HepG2 (cell line): ENCODE measurements around the gene MGST2. TPM values are rescaled to one million over a fixed set of nuclear protein-coding genes. Genes with fewer than 3 reads are reported as not detected.
A peak's percentile ranks its signal among the peaks of the same experiment; 100 is the strongest.

Experiments used
- ATAC-seq: fragments of 200-7000 bp; cut with Tn5 transposase; 3 replicates; pipeline ENCODE4 v1.9.1; 2020; ENCODE audit warnings: mild to moderate bottlenecking, moderate library complexity
- BruUV-seq: library from RNA; stranded (reverse); fragments of 400-500 nt; replicated peaks from 2 replicates; lab custom pipeline; 2021; lab: Mats Ljungman, UMichigan
- CTCF ChIA-PET: fragments of 300-600 bp; formaldehyde crosslinking; extraction: SDS; loops from one replicate; lab custom pipeline; 2021; ENCODE audit warnings: low total read pairs, inconsistent platforms, low intra/inter-chr PET ratio; lab: Yijun Ruan, JAX
- POLR2A ChIA-PET: fragments of 350-600 bp; sonication (Branson Sonifier 250); formaldehyde crosslinking; loops from one replicate; lab custom pipeline; 2020; ENCODE audit warnings: antibody characterized with exemption, inconsistent platforms; lab: Yijun Ruan, JAX
- DNase-seq: peaks from one replicate; pipeline ENCODE4 v3.0.0-alpha.2; 2015; ENCODE audit warnings: low spot score
- FAIRE-seq: peaks from 3 replicates; lab custom pipeline; 2011; peaks lifted over from hg19 to GRCh38; lab: Jason Lieb, UNC
- H2AFZ ChIP-seq: one replicate; pipeline ENCODE4 v1.6.1; 2011; ENCODE audit warnings: low read length, inconsistent platforms
- H3K27ac ChIP-seq: fragments of 300-600 bp; 3 replicates; pipeline ENCODE4 v1.8.0; 2011; ENCODE audit warnings: mixed run types, mild to moderate bottlenecking, mixed read lengths, low read length, inconsistent platforms; ENCODE audit not compliant: insufficient read depth; ENCODE audit errors: extremely low read length
- H3K27me3 ChIP-seq, 2 experiments: fragments of 200-600 bp in 1 of 2; 2 replicates in 1 of 2; 3 replicates in 1 of 2; pipeline versions ENCODE4 v1.6.0 to v1.8.0; 2011; ENCODE audit warnings: low read length in 2 of 2, mild to moderate bottlenecking in 2 of 2, moderate library complexity in 2 of 2, inconsistent platforms in 1 of 2; ENCODE audit not compliant: insufficient read depth in 2 of 2, control insufficient read depth in 1 of 2
- H3K36me3 ChIP-seq, 2 experiments: fragments of 200-600 bp in 1 of 2; replicated peaks in 1 of 2; 2 replicates in 1 of 2; 3 replicates in 1 of 2; pipeline versions ENCODE4 v1.5.1 to v1.8.0; 2011; ENCODE audit warnings: low read length in 2 of 2, inconsistent platforms in 1 of 2; ENCODE audit not compliant: insufficient read depth in 2 of 2, control insufficient read depth in 1 of 2
- H3K4me1 ChIP-seq: 2 replicates; pipeline ENCODE4 v1.5.1; 2012; ENCODE audit warnings: low read length, inconsistent platforms; ENCODE audit not compliant: insufficient read depth
- H3K4me2 ChIP-seq: 2 replicates; pipeline ENCODE4 v1.6.0; 2011; ENCODE audit warnings: low read depth, low read length, inconsistent platforms
- H3K4me3 ChIP-seq, 3 experiments: fragments of 200-600 bp in 1 of 3; sonication (generic), shearing (Covaris generic) in 1 of 3; replicated peaks in 1 of 3; 2 replicates each; pipeline ENCODE4 v1.5.1; 2011 to 2016; ENCODE audit warnings: low read length in 3 of 3, inconsistent platforms in 2 of 3, low read depth in 2 of 3, mild to moderate bottlenecking in 2 of 3, control low read depth in 1 of 3, mixed read lengths in 1 of 3; ENCODE audit not compliant: insufficient read depth in 1 of 3
- H3K79me2 ChIP-seq: one replicate; pipeline ENCODE4 v1.6.1; 2011; ENCODE audit warnings: low read length, inconsistent platforms; ENCODE audit not compliant: insufficient read depth
- H3K9ac ChIP-seq: 2 replicates; pipeline ENCODE4 v1.6.0; 2011; ENCODE audit warnings: mild to moderate bottlenecking, low read depth, low read length, inconsistent platforms; ENCODE audit not compliant: insufficient read depth
- H3K9me3 ChIP-seq: 2 replicates; pipeline ENCODE4 v1.5.1; 2012; ENCODE audit warnings: mild to moderate bottlenecking, low read length
- H4K20me1 ChIP-seq: 2 replicates; pipeline ENCODE4 v1.6.0; 2011; ENCODE audit warnings: inconsistent platforms, mild to moderate bottlenecking, low read length, moderate library complexity; ENCODE audit not compliant: insufficient read depth
- ERF ChIP-seq: IDR thresholded peaks from 2 replicates; pipeline ENCODE4 v1.6.1; 2018; ENCODE audit warnings: missing biosample characterization, missing genetic modification reagents
- GABPA ChIP-seq, 2 experiments: IDR thresholded peaks; 2 replicates each; pipeline ENCODE4 v1.6.1; 2011 to 2016; ENCODE audit warnings: low read depth in 2 of 2, low read length in 1 of 2, missing biosample characterization in 1 of 2, missing genetic modification characterization in 1 of 2
- MLXIP ChIP-seq: sonication (generic); formaldehyde crosslinking; IDR thresholded peaks from 2 replicates; pipeline ENCODE4 v1.9.0; 2021; ENCODE audit warnings: missing genetic modification reagents, borderline replicate concordance
- NCOR1 ChIP-seq: fragments of 200-600 bp; sonication (generic); IDR thresholded peaks from 2 replicates; pipeline ENCODE4 v1.7.0; 2017; ENCODE audit warnings: antibody characterized with exemption, low read length, borderline replicate concordance
- NFAT5 ChIP-seq: sonication (generic); formaldehyde crosslinking; IDR thresholded peaks from 2 replicates; pipeline ENCODE4 v1.4.0; 2020; ENCODE audit warnings: missing genetic modification reagents
- SNAPC5 ChIP-seq: sonication (generic); formaldehyde crosslinking; IDR thresholded peaks from 2 replicates; pipeline ENCODE4 v1.8.1; 2023; ENCODE audit warnings: mild to moderate bottlenecking, missing genetic modification reagents, borderline replicate concordance
- ZBTB38 ChIP-seq: sonication (generic); formaldehyde crosslinking; IDR thresholded peaks from 2 replicates; pipeline ENCODE4 v1.5.1; 2020; ENCODE audit warnings: mild to moderate bottlenecking, missing genetic modification reagents
- ZBTB7A ChIP-seq: sonication (generic); formaldehyde crosslinking; IDR thresholded peaks from 2 replicates; pipeline ENCODE4 v1.8.0; 2022; ENCODE audit warnings: mild to moderate bottlenecking, missing genetic modification reagents
- ZNF256 ChIP-seq: sonication (generic); formaldehyde crosslinking; conservative IDR thresholded peaks from 2 replicates; pipeline ENCODE4 v1.4.0; 2020; ENCODE audit warnings: missing genetic modification reagents
- ZSCAN12 ChIP-seq: sonication (generic); formaldehyde crosslinking; IDR thresholded peaks from 2 replicates; pipeline ENCODE4 v1.9.0; 2021; ENCODE audit warnings: mild to moderate bottlenecking, missing genetic modification reagents
- WGBS: methylation state at CpG from one replicate; pipeline ENCODE4 v1.1.6; 2017; ENCODE audit warnings: low lambda C conversion rate; 5-methylcytosine and 5-hydroxymethylcytosine counted together
- in situ Hi-C: cut with HindIII; loops from 2 replicates; pipeline ENCODE4 v1.10.0; 2017; ENCODE audit warnings: low pct_unique_long_range_greater_than_20kb; ENCODE audit not compliant: extremely low pct_ligation_motif_present
- intact Hi-C: fragments of 100-400 bp; cut with micrococcal nuclease; formaldehyde crosslinking; loops from one replicate; pipeline ENCODE4 v1.10.0; 2022; ENCODE audit not compliant: unreplicated experiment
- polyA plus RNA-seq, 8 experiments: library from polyadenylated mRNA; depleted of rRNA in 3 of 8; stranded (reverse) in 7 of 8; unstranded in 1 of 8; fragments of >200 nt; fragmentation: Illumina TruSeq in 4 of 8; extraction: Trizol in 4 of 8; gene quantifications; 2 replicates each; pipeline versions ENCODE4 v1.2.1 to v1.2.3, GENCODE V29; 2011 to 2016; ENCODE audit warnings: low read depth in 4 of 8, missing spikeins in 1 of 8, mixed read lengths in 1 of 8; ENCODE audit not compliant: insufficient read depth in 1 of 8
- total RNA-seq, 5 experiments: library from RNA; depleted of rRNA; stranded (reverse); fragments of >200 nt; fragmentation: Illumina TruSeq; extraction: Trizol; gene quantifications; 2 replicates each; pipeline ENCODE4 v1.2.3, GENCODE V29; 2016; ENCODE audit warnings: low read depth in 1 of 5
- TF ChIP-seq, protein P1 (sequence below), 2 experiments: sonication (generic) in 1 of 2; formaldehyde crosslinking in 1 of 2; IDR thresholded peaks; 2 replicates each; pipeline versions ENCODE4 v1.5.1 to v1.6.1; 2011 to 2020; ENCODE audit warnings: borderline replicate concordance in 1 of 2, low read depth in 1 of 2, low read length in 1 of 2, mild to moderate bottlenecking in 1 of 2, missing genetic modification reagents in 1 of 2, moderate library complexity in 1 of 2

The MGST2 gene
- total and polyA plus RNA-seq, 2 of the 13 experiments (the other 11 are each of a cell fraction or from before 2014, with no cell fraction given), result 205 to 416 TPM

DNA sequence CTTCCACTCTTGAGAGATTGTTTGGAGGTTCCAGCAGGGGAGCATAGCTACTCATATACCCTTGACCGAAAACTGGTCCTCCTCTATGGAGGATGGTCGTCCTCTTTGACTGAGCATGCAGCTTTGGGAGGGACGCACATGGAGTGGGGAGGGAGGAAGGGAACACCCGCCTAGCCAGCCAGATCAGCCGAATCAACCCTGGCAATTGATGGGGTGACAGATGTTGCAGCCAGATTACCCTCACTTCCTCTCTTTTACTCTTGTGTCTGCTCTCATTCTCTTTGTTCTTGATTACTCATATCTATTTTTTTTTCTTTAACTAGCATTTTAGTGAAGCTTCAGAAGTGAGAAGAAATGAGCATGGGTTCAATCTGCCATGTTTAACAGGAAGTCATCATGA is 19.6 kb downstream of the MGST2 start (continued):
- TF ChIP-seq NFAT5 (CRISPR knock-in tag) (no peak), SNAPC5 (CRISPR knock-in tag) (no peak), ERF (CRISPR knock-in tag) (no peak), ZBTB38 (0 out of 2 replicates have a peak, but pooled peaks have one; percentile 24)
- TF ChIP-seq, all 625 proteins: peak for 3

DNA sequence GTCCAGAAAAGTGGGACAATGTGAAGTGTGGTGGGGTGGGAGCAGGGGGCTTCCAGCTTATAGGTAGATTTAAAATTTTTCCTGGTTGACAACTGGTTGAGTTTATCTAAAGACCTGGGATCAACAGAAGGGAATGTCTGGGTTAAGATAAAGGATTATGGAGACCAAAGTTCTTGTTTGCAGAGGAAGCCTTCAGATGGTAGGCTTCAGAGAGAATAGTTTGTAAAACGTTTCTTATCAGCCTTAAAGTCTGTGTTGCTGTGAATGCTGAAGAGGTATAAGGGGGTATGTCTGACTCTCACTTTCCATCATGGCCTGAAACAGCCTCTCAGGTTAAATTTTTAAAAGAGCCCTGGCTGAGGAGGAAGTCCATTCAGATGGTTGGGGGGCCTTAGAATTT is 20.5 kb downstream of the MGST2 start:
- Histone ChIP-seq H3K27me3 (no peaks in the 10 kb centered on the region), H4K20me1 (peaks cover 48% of the 10 kb centered on the region), H2AFZ (no peak overlapping the region), H3K79me2 (peaks cover 81% of the 10 kb centered on the region), H3K9me3 (no peaks in the 10 kb centered on the region), H3K4me1 (peaks cover 99% of the 10 kb centered on the region), H3K27ac (peak overlapping the region; percentile 97), H3K36me3 (peaks cover 19 to 59% of the 10 kb centered on the region in 2 experiments; a peak in 4 of 5 replicates), H3K4me3 (no peak overlapping the region), H3K9ac (no peak overlapping the region), H3K4me2 (no peak overlapping the region)
- no peak for ATAC-seq
- no peak for FAIRE-seq
- POLR2A ChIA-PET, result interaction anchor here (5.2 kb wide), 1 partner anchor 20 kb away, joined by 29 read pairs; the partner anchor contains the start of gene MGST2
- DNase-seq, result no peak
- intact Hi-C loops, result no loop called here
- 22% methylated on average over 1 of the region's 1 CpG for WGBS
- no TSS peak for BruUV-seq
- in situ Hi-C loops, result no loop called here
- CTCF ChIA-PET, result no interaction called here
- TF ChIP-seq SNAPC5 (CRISPR knock-in tag) (no peak), ZNF256 (CRISPR knock-in tag) (no peak), ZSCAN12 (CRISPR knock-in tag) (no peak), NCOR1 (no peak), GABPA (IDR thresholded peaks at IDR 0.05; ENCODE audit: low read depth, low read length) (no peak), GABPA (CRISPR knock-in tag; IDR thresholded peaks at IDR 0.05; ENCODE audit: low read depth) (no peak), ZBTB7A (CRISPR knock-in tag) (no peak), MLXIP (CRISPR knock-in tag) (no peak)
- TF ChIP-seq, protein P1, sequence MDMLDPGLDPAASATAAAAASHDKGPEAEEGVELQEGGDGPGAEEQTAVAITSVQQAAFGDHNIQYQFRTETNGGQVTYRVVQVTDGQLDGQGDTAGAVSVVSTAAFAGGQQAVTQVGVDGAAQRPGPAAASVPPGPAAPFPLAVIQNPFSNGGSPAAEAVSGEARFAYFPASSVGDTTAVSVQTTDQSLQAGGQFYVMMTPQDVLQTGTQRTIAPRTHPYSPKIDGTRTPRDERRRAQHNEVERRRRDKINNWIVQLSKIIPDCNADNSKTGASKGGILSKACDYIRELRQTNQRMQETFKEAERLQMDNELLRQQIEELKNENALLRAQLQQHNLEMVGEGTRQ (IDR thresholded peaks at IDR 0.05; ENCODE audit: low read depth, low read length), result no peak
- TF ChIP-seq, protein P1 (CRISPR knock-in tag; IDR thresholded peaks at IDR 0.05; ENCODE audit: borderline replicate concordance), result no peak
